GM18511 (cell line): Measurements from ENCODE around the gene HSPA12B.
"Not testable (repeated sequence)": the region's sequence is repeated elsewhere in the genome, so short reads cannot be mapped to it uniquely, and the experiment has no call there.

ENCODE experiments used
- ATAC-seq: cut with Tn5 transposase; IDR thresholded peaks from one replicate; pipeline ENCODE4 v1.9.1; 2021; ENCODE audit warnings: mild to moderate bottlenecking, moderate library complexity; ENCODE audit not compliant: unreplicated experiment

The HSPA12B gene

DNA sequence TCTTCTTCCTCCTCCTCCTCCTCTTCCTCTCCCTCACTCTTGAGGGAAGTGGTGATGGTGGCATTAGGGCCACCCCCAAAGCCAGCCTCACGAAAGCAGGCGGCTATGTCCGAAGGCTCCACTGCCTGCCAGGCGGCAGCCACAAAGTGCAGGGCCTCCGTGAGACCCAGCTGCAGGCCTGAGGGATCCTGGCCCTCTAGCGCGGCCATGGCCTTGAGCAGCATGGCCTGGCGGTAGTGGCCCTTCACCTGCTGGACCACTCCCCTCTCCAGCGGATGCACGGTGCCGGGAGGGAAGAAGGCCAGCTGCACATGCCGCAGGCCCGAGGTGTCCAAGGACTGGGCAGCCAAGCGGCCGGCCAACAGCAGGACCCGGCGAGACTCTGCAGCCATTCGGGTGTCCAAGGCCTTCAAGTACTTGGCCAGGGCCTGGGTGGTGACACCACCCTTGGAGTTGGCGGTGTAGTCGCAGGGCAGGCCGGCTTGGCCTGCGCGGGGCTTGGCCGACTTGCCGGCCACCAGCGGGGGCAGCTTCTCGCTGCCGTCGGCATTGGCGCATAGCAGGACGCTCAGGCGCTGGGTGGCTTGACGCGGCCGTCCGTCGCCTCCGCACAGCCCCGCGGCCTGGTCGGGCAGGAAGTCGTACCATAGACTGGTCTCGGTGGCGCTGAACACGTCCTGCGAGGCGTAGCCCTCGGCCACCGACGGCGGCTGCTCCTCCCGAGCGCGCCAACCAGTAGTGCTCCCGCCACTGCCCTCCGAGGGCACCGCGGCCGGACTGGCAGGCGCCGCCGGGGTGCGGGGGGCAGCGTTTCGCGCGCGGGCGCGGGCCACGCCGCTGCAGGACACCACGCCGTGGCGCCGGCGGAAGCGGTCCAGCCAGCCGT, 53.0 kb downstream of the HSPA12B start:
- ATAC-seq: no peak

DNA sequence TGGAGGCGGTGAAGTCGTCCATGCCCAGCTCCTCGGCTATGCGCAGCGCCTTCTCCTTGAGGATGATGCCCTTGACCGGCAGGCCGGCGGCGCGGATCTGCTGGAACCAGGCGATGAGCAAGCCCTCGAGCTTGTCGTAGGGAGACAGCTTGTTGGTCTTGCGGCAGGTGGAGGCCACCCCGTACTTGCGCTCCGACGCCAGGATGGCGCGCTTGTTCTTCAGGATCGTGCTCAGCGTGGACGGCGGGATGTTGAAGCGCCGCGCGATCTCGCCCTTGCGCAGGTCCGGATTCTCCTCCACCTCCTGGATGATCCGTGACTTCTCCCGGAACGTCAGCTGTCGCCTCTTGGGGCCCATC, 53.6 kb downstream of the HSPA12B start:
- ATAC-seq: peak; percentile 31

DNA sequence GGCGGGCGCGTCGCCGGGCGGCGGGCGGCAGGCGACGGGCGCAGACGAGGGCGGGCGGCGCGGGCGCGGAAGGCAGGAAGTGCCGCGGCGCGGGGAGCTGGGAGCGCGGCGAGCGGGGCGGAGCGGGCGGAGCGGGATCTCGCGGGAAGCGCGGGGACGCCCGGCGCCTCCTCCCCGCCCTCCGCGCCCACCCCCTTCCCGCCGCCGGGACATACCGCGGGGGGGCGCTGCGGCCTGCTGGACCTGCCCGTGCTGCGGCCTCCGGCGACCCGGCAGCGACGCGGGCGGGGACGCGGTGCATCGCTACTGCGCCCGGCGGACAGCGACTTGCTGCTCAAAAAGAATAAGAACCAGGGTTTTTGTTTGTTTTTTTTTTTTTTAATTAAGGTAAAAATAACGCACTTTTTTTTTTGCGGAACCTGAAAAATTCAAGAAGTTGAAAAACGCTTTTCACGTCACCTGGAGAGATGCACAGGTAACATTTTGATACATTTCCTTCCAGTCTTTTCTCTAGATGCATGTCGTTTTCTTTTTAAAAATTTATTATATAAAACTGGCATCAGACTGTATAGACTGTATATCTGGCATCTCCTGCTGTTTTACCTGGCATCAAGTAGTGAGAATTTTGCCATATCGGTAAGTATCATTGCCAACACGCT, 54.3 kb downstream of the HSPA12B start, which contains the start of gene CENPB:
Gene CENPB, minus strand, starts transcription at position 76 of the 659 bp plus-strand sequence. CDS start 257 bp downstream, outside the sequence.
- ATAC-seq: peak; percentile 88

DNA sequence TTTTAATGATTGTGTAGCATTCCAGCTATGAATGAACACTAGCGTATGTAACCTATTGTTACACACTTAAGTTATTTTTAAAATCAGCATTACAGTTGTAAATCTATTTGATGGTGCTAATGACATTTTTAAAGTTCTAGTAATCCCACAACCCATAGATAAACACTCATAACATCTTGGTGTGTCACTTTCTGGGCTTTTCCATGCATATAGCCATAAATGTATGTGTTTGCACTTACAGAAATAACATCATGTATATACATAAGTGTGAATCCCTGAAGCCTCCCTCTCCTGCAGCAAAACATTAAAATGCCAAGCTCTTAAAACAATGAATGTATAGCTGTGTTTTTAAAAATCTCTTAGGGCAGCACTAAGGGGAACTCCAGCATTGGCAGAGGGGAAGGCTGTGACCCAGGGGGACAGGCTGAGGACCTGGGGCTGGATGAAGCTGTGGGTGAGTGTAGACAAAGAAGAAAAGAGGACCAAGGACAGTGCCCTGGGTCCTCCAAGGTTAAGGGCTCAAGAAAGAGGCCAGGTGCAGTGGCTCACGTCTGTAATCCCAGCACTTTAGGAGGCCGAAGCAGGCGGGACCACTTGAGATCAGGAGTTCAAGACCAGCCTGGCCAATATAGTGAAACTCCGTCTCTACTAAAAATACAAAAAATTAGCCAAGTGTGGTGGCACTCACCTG, 55.0 kb downstream of the HSPA12B start:
- no peak for ATAC-seq

DNA sequence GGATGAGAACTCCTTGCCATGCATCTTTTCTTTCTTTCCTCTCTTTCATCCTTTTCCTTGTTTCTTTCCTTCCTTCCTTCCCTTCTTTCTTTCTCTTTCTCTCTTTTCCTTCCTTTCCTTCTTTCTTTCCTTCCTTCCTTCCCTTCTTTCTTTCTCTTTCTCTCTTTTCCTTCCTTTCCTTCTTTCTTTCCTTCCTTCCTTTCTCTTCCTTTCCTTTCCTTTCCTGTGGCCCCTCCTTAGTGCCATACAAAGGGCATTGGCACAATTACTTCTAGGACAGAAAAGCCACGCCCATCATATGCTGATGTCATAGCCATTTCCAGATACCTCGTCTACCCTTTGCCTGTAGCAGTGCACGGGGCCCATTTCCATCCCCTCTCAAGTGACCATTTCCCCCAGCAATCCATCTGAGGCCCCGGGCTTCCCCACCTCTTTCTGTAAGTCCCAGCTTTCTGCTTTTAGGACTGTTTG, 56.2 kb downstream of the HSPA12B start:
- ATAC-seq: no peak

DNA sequence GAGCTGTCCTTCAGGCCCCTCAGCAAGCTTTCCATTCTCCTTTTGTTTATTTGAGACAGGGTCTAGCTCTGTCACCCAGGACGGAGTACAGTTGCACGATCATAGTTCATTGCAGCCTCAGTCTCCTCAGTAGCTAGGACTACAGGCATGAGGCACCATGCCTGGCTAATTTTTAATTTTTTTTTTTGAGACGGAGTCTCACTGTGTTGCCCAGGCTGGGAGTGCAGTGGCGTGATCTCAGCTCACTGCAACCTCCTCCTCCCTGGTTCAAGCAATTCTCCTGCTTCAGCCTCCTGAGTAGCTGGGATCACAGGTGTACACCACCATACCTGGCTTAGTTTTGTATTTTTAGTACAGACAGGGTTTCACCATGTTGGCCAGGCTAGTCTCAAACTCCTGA, 56.7 kb downstream of the HSPA12B start:
- ATAC-seq: not testable (repeated sequence)

DNA sequence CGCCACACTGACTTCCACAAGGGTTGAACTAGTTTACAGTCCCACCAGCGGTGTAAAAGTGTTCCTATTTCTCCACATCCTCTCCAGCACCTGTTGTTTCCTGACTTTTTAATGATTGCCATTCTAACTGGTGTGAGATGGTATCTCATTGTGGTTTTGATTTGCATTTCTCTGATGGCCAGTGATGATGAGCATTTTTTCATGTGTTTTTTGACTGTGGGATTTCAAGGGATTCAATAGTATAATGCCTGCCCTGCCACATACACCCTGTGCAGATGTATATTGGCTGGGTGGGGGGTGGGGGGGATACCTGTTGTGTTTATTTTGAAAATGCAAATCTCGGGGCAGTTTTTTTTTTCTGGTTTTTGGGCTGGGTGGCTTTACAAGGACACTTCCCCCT, 61.7 kb downstream of the HSPA12B start:
- ATAC-seq: not testable (repeated sequence)

DNA sequence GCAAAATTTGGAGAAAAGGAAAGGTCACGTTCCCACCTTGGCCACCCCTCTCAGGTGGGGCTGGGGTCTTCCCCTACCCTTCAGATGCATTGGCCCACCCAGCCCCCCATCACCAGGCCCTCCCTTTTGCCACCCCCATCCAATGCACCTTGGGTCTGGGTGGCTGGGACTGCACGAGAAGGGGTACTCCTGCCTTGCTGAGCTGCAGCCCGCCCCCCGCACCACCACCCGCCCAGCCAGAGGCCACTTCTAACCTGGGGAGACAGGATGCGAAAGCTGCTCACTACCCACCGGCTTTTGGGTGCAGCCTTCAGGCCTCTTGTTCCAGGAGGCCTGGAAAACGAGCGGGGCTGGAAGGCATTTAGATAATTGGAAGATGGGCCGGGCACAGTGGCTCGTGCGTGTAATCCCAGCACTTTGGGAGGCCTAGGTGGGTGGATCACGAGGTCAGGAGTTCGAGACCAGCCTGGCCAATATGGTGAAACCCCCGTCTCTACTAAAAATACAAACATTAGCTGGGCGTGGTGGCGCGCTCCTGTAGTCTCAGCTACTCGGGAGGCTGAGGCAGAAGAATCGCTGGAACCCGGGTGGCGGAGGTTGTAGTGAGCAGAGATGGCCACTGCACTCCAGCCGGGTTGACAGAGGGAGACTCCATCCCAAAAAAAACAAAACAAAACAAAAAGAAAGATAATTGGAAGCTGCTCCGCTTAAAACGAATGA, 62.4 kb downstream of the HSPA12B start:
- ATAC-seq: no peak

DNA sequence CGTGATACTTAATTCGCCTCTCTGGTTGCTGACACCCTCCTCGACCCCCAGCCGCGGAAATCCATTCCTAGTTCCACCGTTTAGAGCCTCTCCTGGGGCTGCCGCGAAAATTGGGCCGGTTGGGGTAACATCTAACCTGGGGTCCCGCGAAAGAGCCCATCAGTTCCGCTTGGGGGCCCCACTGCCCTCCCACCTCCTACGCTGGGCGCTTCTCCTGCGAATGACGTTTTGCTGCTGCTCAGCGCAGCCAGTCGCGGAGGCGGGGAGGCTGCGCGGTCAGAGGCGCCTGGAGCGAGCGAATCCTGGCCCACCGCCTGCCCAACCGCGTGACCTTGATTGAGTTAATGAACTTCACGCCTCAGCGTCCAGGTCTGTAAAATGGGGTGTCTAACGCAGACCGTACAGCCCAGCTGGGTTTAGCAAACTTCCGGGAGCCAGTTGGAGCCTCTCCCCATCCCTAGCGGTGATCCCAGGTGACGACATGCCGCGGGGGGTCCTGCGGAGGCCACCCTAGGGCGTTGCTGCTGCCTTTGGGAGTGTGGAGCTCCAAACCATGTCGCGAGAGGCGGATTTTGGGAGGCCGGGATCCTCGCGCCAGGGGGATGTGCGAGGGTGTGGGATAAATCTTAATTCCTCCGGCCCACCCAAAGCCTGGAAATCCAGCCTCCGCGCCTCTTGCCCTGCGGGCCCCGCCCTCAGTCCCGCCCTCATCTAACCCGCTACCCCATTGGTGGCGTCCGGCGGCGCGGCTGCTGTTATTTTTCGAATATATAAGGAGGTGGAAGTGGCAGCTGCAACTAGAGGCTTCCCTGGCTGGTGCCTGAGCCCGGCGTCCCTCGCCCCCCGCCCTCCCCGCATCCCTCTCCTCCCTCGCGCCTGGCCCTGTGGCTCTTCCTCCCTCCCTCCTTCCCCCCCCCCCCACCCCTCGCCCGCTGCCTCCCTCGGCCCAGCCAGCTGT, 63.3 kb downstream of the HSPA12B start, which contains the start of gene CDC25B:
Gene CDC25B, plus strand, starts transcription at position 800 of the 958 bp plus-strand sequence. CDS start 222 bp downstream, outside the sequence.
- ATAC-seq: peak; percentile 70

DNA sequence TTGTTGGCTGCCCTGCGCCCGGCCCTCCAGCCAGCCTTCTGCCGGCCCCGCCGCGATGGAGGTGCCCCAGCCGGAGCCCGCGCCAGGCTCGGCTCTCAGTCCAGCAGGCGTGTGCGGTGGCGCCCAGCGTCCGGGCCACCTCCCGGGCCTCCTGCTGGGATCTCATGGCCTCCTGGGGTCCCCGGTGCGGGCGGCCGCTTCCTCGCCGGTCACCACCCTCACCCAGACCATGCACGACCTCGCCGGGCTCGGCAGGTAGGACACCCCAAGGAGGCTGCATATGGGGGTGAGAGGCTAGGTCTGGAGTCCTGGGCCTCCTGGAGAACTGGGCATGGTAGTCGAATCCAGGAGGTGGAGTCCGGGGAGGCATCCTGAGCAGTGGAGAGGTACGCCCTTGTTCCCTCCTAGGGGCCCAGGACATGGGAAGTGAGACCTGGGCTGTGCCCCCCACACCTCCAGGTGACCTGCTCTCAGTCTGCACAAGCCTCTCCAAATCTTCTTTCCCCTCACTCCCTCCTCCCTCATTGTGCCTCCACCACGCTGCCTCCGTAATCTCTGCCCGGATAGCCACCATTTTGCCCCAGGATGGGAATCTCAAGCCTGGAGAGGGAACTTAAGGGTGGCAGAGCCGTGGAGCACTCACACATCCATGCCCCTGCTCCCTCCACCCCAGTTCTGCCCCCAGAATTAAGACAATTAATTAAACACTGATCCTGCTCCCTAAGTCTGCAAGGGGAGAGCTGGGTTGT, 64.2 kb downstream of the HSPA12B start:
- peak; percentile 4 for ATAC-seq

DNA sequence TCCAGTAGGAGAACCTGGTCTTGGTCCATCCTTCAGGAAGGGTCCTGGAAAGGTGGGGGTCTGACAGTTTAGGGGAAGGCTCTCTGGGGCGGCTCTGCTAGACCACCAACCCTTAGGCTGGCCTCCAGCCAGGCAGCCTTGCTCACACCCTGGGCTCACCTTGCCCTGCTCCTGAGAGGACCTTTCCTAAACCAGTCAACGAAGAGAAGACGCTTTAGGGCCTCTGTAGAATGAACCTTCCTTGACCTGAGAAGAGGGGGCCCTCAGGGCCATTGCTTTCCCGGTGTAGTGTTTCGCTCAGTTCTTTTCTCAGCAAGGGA, 64.7 kb downstream of the HSPA12B start:
- no peak for ATAC-seq

DNA sequence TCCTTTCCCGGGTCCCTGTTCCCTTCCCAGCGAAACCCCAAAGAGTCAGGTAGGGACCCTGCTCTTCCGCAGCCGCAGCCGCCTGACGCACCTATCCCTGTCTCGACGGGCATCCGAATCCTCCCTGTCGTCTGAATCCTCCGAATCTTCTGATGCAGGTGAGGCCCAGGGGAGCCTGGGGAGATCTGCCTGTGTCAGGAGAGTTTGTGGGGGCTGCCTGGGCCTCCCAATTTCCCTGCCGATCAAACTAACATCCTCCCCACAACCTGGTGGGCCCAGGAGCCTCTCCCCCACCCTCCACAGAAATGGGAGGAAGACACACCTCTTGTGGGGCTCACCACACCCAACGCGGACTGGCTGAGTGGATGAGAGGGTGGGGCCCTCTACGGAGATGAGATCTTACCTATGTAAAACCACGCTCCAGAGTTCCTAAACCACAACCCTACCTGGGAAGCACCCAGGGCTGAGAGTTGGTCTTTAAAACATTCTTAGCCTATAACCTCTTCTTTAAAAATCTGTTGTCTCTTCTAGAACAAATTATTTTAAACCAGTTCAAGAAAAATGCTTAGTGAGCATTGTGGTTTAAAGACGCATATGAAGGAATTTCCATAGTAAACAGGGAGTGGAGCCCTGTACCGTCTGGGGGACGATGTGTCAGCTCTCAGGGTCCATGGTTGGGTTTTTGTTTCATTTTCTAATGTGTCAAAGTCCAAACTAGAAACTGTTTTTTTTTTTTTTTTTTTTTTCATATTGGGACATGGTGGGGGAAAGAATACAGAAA, 65.3 kb downstream of the HSPA12B start:
- no peak for ATAC-seq

DNA sequence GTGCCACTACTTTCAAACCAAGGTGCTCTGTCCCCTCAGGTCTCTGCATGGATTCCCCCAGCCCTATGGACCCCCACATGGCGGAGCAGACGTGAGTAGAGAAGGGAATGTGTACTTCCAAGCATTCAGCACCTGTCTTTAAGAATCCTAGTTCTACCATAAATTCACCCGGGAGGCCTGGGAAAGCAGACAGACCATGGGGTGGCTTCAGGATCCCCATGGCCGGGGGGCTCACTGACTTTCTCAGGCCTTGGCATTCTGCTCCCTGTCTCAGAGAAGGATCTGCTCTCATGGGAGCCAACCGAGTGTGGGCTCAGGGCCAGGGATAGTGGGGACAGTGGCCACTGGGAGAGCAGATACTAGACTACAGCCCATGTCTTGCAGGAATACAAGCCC, 65.9 kb downstream of the HSPA12B start:
- no peak for ATAC-seq

DNA sequence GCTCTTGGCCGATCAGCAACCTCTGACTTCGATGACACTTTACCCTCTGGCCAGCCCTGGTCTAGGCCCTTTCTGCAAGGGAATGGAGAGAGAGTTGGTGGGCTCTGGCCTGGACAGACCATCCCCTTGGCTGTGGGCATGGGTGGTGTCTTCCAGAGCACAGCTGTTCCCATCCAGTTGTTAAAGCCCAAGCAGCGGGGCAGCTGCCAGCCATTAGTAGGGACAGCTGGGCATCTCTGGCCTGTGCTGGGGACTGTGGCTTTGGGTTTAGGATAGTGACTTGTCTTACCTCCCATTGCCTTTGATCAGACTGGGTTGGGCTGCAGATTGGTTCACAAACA, 66.4 kb downstream of the HSPA12B start:
- ATAC-seq: no peak

DNA sequence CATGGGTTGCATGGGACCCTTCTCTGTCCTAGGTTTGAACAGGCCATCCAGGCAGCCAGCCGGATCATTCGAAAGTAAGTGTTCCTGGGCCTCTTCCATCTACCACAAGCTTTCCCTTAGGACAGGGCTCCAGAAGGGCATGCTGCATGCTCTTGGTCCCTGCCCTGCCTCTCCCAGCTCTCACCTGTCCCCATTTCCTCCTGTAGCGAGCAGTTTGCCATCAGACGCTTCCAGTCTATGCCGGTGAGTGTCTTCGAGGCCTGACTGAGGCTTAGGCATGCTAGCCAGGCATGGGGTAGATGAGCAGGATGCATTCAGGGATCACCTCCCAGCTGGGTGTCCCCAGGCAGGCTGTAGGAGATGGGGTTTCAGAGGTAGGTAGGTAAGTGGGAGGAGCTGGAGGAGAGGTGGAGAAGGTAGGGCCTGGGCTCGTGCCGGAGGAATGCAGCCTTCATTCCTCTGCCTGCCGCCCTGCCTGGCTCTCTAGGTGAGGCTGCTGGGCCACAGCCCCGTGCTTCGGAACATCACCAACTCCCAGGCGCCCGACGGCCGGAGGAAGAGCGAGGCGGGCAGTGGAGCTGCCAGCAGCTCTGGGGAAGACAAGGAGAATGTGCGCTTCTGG, 67.9 kb downstream of the HSPA12B start:
- no peak for ATAC-seq

DNA sequence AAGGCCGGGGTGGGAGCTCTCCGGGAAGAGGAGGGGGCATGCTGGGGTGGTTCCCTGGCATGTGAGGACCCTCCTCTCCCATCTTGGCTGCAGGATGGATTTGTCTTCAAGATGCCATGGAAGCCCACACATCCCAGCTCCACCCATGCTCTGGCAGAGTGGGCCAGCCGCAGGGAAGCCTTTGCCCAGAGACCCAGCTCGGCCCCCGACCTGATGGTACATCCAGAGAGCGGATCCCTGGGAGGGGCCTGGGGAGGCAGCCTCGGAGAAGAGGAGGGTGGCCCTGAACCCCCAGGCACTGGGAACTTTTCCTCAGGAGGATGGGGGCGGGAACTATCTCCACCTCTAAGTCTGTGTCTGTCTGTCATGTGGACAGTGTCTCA, 68.4 kb downstream of the HSPA12B start:
- no peak for ATAC-seq

DNA sequence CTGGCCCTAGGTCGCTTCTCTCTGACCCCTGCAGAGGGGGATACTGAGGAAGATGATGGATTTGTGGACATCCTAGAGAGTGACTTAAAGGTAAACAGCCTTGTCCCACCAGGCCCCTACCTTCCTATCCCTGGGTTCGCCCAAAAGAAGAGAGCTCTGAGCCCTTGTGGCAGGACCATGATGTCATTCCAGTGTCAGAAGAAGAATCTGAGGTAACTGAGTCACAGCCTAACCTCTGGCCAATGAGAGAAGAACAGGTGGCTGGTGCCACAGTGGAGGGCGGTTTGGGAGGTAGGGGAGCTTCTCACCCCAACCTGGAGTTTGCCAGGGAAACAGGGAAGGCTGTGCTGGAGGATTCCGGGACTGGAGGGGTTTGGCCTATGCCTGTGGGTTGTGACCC, 68.8 kb downstream of the HSPA12B start:
- no peak for ATAC-seq

DNA sequence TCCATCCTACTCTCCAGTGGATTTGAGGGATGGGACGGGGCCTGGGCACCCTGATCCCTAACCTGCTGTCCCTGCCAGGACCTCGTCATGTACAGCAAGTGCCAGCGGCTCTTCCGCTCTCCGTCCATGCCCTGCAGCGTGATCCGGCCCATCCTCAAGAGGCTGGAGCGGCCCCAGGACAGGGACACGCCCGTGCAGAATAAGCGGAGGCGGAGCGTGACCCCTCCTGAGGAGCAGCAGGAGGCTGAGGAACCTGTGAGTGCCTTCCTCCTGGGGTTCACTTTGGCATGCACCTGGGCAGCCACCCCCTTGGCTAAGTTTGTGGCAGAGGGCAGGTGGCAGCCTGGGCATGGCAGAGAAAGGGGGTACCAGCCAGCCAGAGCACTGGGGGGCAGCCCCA, 69.4 kb downstream of the HSPA12B start:
- no peak for ATAC-seq
